GM19324 (cell line): ENCODE data around the gene TMEM255B.

Source experiments
- ATAC-seq: cut with Tn5 transposase; IDR thresholded peaks from one replicate; pipeline ENCODE4 v1.9.1; 2021; ENCODE audit warnings: mild to moderate bottlenecking, moderate library complexity; ENCODE audit not compliant: unreplicated experiment, low FRiP score

Gene TMEM255B

DNA sequence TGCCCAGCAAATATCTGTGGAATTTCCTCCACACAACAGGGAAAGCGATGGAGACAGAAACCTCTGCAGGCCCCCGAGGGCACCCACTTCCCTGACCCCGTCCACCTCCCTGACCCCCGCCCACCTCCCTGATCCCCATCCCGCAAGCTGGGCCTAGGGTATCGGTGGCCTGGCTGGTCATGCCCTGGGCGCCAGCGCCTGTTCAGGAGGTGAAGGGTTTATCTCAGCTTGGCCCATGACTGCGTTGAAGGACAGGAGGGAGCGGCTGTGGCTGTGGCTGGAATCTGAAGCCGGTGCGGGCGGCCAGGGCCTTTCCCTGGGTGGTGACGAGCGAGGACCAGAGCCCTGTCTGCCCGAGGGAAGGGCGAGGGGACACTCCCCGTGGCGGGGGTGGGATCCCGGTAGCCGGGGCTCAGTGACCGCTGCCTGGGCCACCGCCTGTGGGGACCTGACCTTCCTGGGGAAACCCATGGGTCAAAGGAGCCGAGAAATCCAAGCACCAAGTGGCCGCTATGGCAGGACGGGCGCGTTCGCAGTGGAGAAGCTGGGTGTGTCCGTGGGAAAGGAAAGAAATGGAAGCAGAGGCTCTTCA lies 84.1 kb downstream of the TMEM255B start:
- no peak for ATAC-seq

GRCh38 chr13:113843864-113844556 lies 85.0 kb downstream of the TMEM255B start:
- ATAC-seq: no peak

DNA sequence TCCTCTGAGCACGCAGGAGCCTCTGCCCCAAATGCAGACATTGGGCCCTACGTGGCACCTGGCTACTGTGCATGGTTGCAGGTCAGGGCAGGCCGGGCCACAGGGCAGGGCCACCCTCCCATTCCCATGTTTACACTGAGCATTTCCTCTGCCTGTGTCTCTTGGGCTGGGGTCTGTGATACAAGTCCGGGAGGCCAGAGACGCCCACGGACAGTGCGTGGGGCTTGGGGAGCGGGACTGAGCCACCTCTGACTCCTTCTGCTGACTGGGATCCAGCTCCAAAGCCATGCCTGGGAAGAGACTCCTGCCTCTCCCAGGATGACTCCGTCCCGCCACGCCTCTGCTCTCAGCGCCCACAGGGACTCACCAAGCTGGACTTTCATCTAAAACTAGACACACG lies 86.0 kb downstream of the TMEM255B start:
- no peak for ATAC-seq

DNA sequence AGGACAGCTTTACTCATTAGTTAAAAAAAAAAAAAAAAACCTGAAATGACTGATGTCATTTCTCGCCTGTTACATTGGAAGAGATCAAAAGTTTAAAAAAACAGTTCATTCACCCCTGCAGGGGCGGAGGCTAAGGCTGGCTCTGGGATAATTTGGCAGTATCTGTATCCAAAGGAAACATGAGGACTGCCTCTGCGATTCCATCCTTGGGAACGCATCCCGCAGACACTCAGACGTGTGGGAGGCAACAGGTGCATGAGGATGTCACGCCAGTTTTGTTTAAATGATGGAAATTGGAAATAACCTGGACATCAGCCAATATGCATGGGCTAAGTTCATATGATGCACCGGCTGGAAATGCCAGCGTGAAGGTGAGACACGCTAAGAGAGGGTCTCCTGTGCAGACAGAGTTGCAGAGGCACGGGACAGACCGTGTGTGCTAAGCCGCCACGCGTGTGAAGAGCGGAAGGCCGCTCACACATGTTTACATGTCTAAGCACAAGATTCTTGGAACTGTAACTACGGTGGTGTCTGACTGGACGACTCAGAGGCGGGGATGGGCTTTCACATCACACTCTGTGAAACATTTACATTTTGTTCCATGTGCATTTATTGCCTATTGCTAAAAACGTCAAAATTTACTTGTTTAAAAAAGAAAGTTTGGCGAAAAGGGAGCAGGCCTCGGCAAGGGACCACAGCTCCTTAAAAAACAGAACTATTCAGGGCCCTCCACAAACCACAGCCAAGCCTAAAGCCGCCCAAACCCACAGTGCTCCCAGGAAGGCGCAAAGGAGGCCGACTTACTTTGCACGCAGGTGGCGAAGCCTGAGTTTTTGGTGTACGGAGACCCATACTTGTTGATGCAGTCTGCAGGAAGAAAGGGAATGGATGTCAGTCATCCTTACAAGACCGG lies 87.0 kb downstream of the TMEM255B start:
- ATAC-seq: no peak

GRCh38 chr13:113846636-113847318 lies 87.8 kb downstream of the TMEM255B start:
- ATAC-seq: no peak

DNA sequence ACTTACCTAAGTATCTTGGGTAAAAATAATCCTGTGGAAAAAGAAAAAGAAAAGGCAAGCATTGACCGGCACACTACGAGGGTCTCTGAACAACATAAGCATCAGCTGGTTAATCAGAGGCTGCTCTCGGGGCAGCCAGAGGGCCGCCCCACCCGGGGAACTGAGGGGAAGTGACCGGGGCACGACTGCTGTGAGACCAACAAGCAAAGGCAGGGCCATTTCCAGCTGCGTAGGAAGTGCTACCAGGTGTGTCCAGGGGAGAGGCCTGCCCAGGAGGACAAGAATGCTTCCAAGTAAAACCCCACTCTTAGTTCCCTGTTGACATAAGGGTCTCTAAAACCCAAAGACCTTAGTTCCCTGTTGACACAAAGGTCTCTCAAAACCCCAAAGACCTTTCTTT lies 89.0 kb downstream of the TMEM255B start:
- no peak for ATAC-seq

DNA sequence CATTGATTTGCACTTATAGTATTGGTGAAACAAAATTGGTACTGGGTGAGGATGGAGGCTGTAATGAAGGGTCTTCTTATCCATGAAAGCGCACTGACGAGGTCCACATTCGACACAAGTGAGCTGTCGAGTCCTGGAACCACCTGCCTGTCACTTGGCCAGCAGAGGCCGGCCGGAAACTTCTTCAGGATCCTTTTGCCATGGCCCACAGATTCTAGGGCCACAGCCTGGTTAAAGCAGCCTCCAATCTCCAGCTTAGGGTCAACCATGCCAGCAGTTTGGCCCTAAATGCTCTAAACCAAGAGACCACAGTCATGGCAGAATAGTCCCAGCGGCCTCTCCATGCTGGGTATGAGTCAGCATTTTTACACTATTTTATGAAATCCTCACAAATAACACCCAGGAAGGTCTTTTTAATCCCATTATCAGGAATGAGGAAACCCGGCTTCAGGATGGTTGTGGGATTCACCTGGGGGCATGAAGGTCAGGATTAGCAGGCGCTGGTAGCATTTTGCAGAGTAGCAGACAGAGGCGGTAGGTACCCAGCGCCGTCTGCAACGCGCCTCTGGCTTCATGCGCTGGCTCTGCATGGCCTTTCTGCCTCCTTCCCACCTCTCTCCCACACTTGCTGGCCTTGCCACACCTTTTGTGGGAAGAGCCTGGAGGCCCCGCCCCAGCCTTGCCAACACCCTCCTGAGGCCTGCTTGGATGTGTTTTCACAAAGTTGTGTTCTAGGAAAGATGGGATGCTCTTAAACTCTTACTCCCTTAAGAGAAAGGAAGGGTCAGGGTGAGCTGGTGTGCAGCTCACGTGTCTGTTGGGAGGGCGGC lies 89.6 kb downstream of the TMEM255B start:
- ATAC-seq: no peak

- ATAC-seq: no peak
Measured at GRCh38 chr13:113849546-113849945, 90.5 kb downstream of the TMEM255B start.

GRCh38 chr13:113849981-113850721 lies 91.1 kb downstream of the TMEM255B start:
- no peak for ATAC-seq

DNA sequence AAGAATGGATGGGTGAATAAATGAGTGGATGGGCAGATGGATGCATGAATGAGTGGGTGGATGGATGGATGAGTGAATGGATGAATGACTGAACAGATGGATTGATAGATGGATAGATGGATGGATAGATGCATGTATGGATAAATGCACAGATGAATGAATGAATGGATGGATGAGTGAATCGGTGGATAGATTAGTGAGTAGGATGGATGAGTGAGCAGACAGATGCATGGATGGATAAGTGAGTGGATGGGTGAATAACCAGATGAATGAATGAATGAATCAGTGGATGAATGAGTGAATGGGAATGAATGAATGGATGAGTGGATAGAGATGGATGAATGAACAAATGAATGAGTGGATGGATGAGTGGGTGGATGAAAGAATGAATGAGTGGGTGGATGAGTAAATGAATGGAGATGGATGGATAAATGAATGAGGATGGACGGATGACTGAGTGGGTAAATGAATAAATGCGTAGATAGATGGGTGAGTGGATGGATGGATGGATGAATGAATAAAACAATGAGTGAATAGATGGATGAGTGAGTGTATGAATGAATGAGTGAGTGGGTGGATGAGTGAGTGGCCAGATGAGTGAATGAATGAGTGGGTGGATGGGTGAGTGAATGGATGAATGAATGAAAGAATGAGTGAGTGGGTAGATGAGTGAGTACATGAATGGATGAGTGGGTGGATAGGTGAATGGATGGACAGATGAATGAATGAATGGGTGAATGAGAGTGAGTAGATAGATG lies 91.9 kb downstream of the TMEM255B start:
- ATAC-seq: no peak

DNA sequence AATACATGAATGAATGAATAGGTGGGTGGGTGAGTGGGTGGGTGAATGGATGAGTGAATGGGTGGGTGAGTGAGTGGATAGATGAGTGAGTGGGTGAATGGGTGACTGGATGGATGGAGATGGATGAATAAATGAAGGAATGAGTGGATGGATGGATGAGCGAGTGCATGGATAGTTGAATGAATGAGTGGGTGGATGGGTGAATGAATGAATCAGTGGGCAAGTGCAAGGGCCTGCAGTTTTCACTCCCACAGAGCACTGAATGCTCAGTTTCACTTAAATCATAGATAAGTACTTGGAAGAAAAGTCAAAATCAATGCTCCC lies 92.4 kb downstream of the TMEM255B start:
- ATAC-seq: no peak

DNA sequence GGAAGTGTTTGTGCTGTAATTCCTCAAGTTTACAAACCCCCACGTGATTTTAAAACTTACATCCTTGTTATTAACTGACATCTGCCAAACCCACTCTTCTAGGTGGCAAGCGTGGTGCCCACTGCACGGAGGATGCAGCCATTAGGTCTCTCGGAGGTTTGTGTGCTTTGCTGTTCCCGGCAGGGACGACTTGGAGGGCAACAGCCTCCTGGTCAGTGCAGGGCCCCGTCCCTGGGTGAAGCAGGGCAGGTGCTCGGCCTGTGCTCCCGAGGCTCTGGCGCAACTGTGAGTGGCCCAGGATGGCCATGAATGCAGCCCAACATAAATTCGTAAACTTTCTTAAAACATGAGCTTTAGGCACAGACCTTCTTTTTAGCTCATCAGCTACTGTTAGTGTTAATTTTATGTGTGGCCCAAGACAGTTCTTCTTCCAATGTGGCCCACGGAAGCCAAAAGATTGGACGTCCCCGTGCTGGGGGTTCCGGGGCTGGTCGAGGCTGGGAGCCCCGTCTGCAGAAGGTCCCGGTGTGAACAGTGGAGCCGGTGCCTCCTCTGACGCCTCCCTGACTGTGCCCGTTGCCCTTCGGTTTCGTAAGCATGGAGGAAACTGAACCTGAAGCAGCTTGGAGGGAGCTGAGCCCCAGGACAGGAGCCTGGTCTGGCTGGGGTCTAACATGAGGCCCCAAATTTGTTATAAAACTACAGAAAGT lies 93.0 kb downstream of the TMEM255B start:
- no peak for ATAC-seq

- ATAC-seq: no peak
Measured at GRCh38 chr13:113852536-113853517, 93.8 kb downstream of the TMEM255B start.

- ATAC-seq: no peak
Measured at GRCh38 chr13:113853518-113854237, 94.7 kb downstream of the TMEM255B start.

DNA sequence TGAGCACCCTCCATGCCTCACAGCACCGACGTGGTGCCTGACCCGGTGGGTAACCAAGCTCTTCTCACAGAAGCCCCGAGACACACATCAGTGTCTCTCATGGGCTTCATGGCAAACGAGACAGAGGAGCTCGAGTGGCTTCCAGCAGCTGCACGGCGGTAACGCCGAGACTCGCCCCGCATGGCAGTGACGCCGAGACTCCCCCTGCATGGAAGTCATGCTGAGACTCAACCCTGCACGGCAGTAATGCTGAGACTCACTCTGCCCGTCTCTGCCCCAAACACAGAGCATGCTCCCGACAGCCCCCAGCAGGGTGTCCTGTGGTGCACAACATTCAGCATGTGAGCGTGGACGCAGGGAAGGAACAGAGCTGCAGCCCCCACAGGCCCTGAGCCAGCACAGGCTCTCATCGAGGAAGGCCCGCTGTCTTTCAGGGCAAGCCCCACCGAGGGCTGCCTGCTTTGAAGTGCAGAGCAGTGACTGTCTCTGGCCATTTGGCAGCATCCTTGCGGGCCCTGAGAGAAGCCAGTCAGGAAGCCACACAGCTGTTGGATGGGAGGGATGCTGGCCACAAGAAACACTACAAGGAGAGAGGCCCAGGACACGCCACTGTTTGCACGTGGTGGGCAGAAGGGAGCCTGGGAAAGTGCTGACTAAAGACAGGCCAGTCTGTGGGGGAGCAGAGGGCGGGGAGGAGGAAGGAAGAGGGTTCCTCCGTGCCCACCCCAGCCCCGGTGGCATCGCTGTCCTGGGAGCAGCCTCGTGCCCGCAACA lies 95.4 kb downstream of the TMEM255B start:
- ATAC-seq: no peak
